Mammary epithelial cell (primary cell): ENCODE results near the gene EIF4E.

Source experiments
- CTCF ChIP-seq, 2 donors: IDR thresholded peaks in 1 of 2; conservative IDR thresholded peaks in 1 of 2; 2 replicates each; pipeline ENCODE4 v1.5.1; 2011 to 2012; ENCODE audit warnings: inconsistent platforms in 2 of 2, low read length in 2 of 2, mild to moderate bottlenecking in 2 of 2, control low read depth in 1 of 2, low read depth in 1 of 2; ENCODE audit not compliant: insufficient read depth in 1 of 2; ENCODE audit errors: extremely low read depth in 1 of 2
- EZH2 ChIP-seq: IDR thresholded peaks from 2 replicates; pipeline ENCODE4 v1.6.1; 2012; ENCODE audit warnings: low read length, inconsistent platforms, borderline replicate concordance

GRCh38 chr4:98838531-98838930, 90.4 kb downstream of the EIF4E start:
- no peak for TF ChIP-seq CTCF (conservative IDR thresholded peaks at IDR 0.05 in 1 of 2, IDR thresholded peaks at IDR 0.05 in 1 of 2; ENCODE audit: extremely low read depth in 1 of 2, insufficient read depth in 1 of 2, low read depth in 1 of 2, low read length in 2 of 2)
- TF ChIP-seq EZH2 = no peak
